Frontal cortex (tissue), 4 donors: Measurements from ENCODE around the gene SIL1. TPM values are rescaled to one million over a fixed set of nuclear protein-coding genes. Genes with fewer than 3 reads are reported as not detected.
"Not testable (repeated sequence)": the region's sequence is repeated elsewhere in the genome, so short reads cannot be mapped to it uniquely, and the experiment has no call there.

Experiments
- DNase-seq, 2 donors: peaks; one replicate each; pipeline ENCODE4 v3.0.0; 2012; ENCODE audit warnings: low spot score in 2 of 2
- FAIRE-seq: peaks from 2 replicates; lab custom pipeline; 2012; peaks lifted over from hg19 to GRCh38; lab: Jason Lieb, UNC
- total RNA-seq: library from RNA; depleted of rRNA; stranded (reverse); fragments of >200 nt; gene quantifications from one replicate; pipeline ENCODE4 v1.2.3, GENCODE V29; 2014
- donor health status: control.
- donor health status: control.
- donor health status: control.

The SIL1 gene
- total RNA-seq, 1 donor from 2014 or later: 9.4 TPM

- no peak for FAIRE-seq
- no peak for DNase-seq
Measured at GRCh38 chr5:139051392-139051791, 146.8 kb downstream of the SIL1 start.

GRCh38 chr5:139050432-139050831, 147.7 kb downstream of the SIL1 start:
- DNase-seq: no peak
- FAIRE-seq: no peak

GRCh38 chr5:139049780-139050179, 148.4 kb downstream of the SIL1 start:
- FAIRE-seq (no peak), DNase-seq (no peak)

- DNase-seq (no peak), FAIRE-seq (no peak)
Measured at GRCh38 chr5:139046551-139046950, 151.6 kb downstream of the SIL1 start.

- no peak for FAIRE-seq
- no peak for DNase-seq
Measured at GRCh38 chr5:139043157-139043905, 154.8 kb downstream of the SIL1 start.

GRCh38 chr5:139040081-139040480, 158.1 kb downstream of the SIL1 start:
- FAIRE-seq (no peak), DNase-seq (no peak)

GRCh38 chr5:139038613-139039305, 159.4 kb downstream of the SIL1 start:
- FAIRE-seq: no peak
- DNase-seq: no peak

- DNase-seq (no peak), FAIRE-seq (no peak)
Measured at GRCh38 chr5:139037732-139038131, 160.4 kb downstream of the SIL1 start.

GRCh38 chr5:139036332-139036731, 161.8 kb downstream of the SIL1 start:
- not testable (repeated sequence) for DNase-seq, FAIRE-seq

GRCh38 chr5:139027150-139027549, 171.0 kb downstream of the SIL1 start:
- no peak for DNase-seq
- no peak for FAIRE-seq

- DNase-seq: no peak
- FAIRE-seq: no peak
Measured at GRCh38 chr5:139025651-139026050, 172.5 kb downstream of the SIL1 start.

GRCh38 chr5:139023286-139023685, 174.9 kb downstream of the SIL1 start:
- DNase-seq: no peak
- FAIRE-seq: no peak

- no peak for FAIRE-seq
- no peak for DNase-seq
Measured at GRCh38 chr5:139022528-139022927, 175.6 kb downstream of the SIL1 start.

- DNase-seq (no peak), FAIRE-seq (no peak)
Measured at GRCh38 chr5:139021346-139021745, 176.8 kb downstream of the SIL1 start.

GRCh38 chr5:139019880-139020279, 178.3 kb downstream of the SIL1 start:
- no peak for FAIRE-seq
- DNase-seq: no peak

GRCh38 chr5:139019211-139019610, 179.0 kb downstream of the SIL1 start:
- DNase-seq (no peak), FAIRE-seq (no peak)

- FAIRE-seq (no peak), DNase-seq (no peak)
Measured at GRCh38 chr5:139017624-139018023, 180.5 kb downstream of the SIL1 start.

GRCh38 chr5:139016186-139016585, 182.0 kb downstream of the SIL1 start:
- DNase-seq: no peak
- no peak for FAIRE-seq

GRCh38 chr5:139014726-139015125, 183.4 kb downstream of the SIL1 start:
- DNase-seq (no peak), FAIRE-seq (no peak)

- no peak for DNase-seq
- no peak for FAIRE-seq
Measured at GRCh38 chr5:139012176-139012575, 186.0 kb downstream of the SIL1 start.

GRCh38 chr5:139011156-139011555, 187.0 kb downstream of the SIL1 start:
- DNase-seq, FAIRE-seq: not testable (repeated sequence)
